Inflammatory macrophage (primary cell): ENCODE results near the gene BMPER.

Experiments
- DNase-seq, 2 donors: peaks; one replicate each; pipeline ENCODE4 v3.0.0-alpha.2; 2020 to 2022

Gene BMPER

GRCh38 chr7:34066411-34066810 lies 161.1 kb downstream of the BMPER start:
- no peak for DNase-seq

- DNase-seq, result no peak
Observed at GRCh38 chr7:34067005-34067778, 161.9 kb downstream of the BMPER start.

DNA sequence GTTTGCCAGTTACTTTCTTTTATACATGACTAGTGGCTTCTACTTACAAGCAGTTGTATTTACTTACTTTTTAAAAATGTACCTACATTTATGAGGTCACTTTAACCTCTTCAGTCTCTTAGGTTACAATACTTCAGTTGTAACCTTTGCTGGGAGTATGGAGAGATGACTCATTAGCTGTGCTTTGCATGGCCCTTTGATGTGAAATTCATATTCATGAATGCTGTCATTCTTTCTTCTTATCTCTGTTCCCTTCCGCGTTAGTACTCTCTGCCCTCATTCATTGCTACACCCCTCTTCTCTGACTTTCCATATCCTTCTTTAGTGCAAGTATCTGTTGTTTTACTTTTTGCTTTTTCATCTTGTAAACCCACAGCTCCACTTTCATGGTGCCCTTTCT lies 164.3 kb downstream of the BMPER start:
- no peak for DNase-seq

GRCh38 chr7:34070511-34071323 lies 165.4 kb downstream of the BMPER start:
- DNase-seq, result no peak

GRCh38 chr7:34073676-34074075 lies 168.3 kb downstream of the BMPER start:
- DNase-seq, result no peak

GRCh38 chr7:34074421-34074820 lies 169.1 kb downstream of the BMPER start:
- no peak for DNase-seq

DNA sequence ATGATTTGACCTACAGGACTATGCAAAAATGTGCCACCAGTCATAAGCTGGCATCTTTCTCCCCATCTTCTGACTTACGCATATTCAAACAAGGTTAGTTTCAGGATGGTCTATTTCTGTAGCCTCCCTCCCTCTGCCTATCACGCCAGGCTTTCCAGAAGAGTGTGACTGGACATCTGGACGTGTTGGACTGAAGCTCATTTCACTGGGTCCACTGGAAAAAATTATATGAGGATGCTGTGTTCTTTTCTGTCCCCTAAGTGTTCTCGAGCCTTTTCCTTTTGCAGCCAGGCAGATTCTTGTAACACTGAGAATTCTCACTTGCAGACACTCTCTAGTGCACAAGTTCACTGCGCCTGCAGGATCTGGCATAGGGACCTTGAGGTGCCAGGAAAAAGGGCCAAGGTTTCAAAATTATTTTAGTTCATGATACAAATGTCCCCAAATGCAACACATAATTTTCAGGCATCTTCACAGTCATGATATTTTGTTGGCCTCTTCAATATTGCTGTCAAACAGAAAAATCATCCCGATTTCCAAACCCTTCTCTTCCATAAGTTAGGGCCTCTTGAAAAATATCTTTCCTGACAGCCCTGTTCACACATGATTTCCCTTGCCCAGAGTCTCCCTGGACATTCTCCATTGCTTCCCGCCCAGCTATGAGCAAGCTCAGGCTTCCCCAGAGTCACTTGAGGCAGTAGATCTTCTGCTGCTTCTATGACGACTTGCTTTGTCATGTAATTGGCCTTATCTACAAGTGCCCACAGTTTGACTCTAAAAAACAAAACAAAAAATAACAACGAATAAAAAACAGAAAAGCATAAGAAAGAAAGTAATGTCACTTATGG lies 170.4 kb downstream of the BMPER start:
- no peak for DNase-seq

- DNase-seq, result no peak
Observed at GRCh38 chr7:34077168-34077567, 171.8 kb downstream of the BMPER start.

DNA sequence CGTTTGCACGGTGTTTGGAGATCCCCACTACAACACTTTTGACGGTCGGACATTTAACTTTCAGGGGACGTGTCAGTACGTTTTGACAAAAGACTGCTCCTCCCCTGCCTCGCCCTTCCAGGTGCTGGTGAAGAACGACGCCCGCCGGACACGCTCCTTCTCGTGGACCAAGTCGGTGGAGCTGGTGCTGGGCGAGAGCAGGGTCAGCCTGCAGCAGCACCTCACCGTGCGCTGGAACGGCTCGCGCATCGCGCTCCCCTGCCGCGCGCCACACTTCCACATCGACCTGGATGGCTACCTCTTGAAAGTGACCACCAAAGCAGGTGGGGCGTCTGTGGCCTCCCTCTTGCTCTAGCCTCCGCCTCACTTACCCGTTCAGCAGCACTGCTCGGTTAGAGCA lies 173.5 kb downstream of the BMPER start:
- no peak for DNase-seq

DNA sequence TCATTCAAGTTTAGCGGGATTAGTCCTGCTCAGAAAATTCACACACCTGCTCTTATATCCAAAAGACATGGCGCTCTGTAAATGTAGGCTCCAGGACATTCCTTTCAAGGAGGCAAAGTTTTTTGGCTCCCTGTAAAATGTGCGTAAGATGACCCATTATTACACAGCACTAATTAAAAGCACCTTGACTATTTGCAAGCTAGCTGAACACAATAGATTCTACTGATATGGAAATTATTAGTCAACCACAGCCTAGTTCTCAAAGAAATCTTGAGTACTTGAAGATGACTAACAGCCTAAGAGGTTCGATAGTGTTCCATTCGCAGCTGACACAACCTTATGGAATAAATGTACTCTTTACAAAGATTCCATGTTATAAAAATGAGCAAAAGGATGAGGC lies 175.2 kb downstream of the BMPER start:
- DNase-seq, result no peak

- no peak for DNase-seq
Observed at GRCh38 chr7:34081935-34082334, 176.6 kb downstream of the BMPER start.

GRCh38 chr7:34083440-34083839 lies 178.1 kb downstream of the BMPER start:
- DNase-seq, result no peak

GRCh38 chr7:34084651-34085050 lies 179.3 kb downstream of the BMPER start:
- no peak for DNase-seq

DNA sequence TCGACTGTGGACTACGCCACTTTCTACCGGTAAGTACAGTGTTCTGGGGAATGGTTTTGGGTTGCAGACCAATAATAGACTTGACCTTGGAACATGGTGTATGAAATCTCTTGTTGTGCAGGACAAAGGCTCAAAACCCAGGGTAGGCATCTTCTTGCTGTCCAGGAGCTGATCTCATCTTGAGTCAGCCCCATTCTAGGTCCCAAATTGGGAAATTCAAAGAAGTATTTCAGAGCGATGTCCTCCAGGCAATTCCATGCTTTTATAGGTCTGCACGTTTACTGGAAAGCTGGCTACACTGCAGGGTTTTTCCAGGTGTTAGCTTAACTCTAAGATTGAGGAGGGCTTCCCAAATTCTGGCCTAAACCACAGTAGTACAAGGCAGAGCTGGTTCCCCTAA lies 180.7 kb downstream of the BMPER start:
- no peak for DNase-seq

- DNase-seq, result no peak
Observed at GRCh38 chr7:34086981-34087380, 181.6 kb downstream of the BMPER start.

DNA sequence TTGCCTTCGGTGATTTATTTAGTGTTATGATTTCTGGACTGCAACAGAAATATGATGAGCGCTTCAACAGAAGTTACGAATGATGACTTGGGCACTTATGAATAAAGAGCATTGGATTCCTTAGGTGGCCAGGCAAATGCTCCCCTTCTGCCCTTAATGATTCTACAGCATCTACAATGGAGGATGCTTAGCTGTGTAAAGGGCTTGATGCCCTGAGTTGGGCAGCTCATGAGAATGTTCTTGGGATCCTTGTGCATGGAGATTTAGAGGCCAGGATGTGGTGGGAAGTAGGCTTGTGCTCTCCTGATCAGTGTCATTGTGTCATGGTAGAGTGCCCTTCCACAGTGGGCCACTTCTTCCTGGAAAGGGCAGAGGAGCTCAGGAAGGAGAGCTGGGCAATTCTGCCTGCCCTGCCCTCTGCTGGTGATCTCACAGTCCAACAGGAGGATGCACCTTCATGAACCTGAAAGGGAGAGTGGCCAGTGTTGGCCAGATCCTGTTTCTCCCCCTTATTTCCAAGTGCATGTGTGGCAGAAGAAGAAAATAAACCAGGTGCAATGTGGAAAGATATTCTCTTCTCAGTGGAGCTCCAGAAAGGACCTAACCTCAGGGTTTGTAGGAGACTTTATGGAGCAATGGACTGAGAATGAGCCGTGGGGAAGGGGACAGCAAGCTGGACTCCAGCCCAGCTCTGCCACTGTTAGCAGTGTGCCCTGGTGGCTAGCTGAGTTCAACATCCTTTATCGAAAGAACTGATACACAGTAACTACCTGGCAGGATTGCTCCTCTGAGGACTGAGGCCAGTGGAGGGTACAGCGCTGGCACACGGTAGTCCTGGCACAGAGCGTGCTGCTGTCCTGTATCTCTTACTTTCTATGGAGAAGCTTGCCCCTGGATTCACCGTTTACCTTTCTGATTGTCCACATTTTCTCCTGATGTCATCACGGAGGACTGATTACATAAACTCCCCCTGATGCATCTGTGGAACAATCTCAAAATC lies 182.9 kb downstream of the BMPER start:
- DNase-seq, result no peak

GRCh38 chr7:34090816-34091215 lies 185.5 kb downstream of the BMPER start:
- DNase-seq, result no peak

GRCh38 chr7:34091321-34091917 lies 186.1 kb downstream of the BMPER start:
- no peak for DNase-seq

- DNase-seq, result no peak
Observed at GRCh38 chr7:34093276-34093675, 187.9 kb downstream of the BMPER start.

GRCh38 chr7:34096198-34096651 lies 190.9 kb downstream of the BMPER start:
- DNase-seq, result no peak

GRCh38 chr7:34096777-34097176 lies 191.4 kb downstream of the BMPER start:
- no peak for DNase-seq
